Measurements from ENCODE around the gene NUAK1.

Gene NUAK1

DNA sequence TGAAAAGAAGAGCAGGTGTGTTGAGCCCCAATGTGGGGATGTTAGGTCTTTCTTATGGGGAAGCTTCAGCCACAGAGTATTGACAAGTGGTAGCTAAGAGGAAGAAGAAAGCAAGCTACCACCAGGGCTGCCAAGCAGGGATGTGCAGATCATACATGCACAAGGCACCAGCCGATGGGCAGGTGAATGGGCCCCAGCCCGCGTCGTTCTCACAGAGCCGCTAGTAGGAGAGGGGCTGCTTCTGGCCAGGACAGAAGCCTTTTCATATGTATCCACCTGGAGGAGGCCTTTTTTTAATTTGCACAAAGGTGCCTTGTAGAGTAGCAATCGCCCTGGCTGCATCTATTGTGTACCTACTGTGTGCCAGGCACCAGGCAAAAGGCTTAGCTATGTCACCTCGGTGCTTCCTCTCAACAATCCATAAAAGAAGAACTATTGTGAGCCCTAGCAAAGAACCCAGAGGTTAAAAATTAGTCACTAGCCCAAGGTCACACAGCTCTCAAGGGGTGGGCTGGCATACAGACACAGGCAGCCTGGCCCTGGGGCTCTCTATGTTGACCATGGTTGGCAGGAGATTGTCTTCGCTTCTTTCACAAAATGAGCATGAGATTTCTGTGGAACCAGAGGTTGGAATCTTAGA is 8.2 kb downstream of the NUAK1 start:
- no peak for DNase-seq (ENCODE audit: low read depth)

DNA sequence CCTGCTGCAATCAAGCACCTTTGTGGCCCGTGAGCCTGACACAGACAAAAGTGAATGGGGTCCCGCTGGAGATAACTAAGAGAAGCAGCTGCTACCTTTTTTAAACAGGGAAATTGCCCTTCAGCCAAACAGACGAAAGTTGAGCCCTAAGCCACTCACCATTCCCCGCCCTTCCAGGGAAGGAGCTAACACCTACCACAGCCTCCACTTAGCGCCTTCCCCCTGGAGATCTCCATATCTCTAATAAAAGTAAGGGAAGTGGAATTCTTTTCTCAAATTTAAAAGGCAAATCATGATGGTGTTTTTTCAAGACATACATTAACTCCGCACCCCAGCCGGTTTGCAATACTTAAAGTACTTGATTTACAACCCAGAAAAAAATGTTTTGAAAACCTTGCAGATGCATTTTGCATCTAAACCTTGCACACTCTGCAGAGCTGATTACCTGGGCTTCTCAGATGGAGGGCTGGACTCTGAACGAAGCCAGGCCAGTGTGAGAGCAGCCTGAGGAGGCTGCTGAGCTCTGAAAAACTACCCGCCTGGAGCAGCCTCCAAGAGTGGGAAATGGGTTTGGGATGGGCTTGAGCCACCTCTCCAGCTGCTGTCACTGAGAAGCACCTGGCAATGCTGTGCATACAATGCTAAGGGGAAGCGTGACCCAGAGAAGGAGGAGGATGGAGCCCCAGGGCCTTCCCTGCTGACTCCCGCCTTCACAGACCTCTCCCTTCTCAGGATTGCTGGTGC is 10.0 kb downstream of the NUAK1 start:
- DNase-seq (ENCODE audit: low read depth), result no peak

DNA sequence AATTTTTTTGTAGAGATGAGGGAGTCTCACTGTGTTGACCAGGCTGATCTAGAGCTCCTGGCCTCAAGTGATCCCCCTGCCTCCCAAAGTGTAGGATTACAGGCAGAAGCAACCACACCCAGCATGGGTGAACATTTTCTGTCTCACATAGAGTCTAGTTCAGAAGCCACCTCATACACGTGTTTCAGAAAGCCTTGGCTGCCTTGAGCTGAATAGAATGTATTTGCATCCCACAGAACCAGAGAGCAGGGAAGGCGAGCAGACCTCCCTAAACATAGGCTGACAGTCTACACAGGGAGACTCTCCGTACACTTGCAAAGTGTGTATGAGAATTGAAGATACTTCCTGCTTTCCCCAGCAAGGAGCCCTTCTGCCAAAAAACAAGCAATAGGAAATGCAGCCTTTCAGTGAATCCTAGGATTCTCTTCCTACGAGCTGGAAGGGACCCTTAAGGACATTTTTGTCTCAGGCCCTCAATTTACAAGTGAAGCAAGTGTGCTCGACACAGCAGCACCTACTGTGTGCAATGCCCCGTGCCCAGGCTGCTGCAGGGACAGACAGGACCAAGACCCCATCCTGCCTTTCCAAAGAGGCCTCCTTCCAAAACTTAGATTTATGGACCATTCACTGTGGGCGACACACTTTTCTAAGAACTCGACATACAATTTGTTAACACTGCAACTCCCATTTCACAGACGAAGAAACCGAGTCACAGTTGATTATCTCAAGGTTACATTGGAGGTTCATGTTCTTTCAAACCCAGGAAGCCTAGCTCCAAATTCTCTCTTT is 11.2 kb downstream of the NUAK1 start:
- no peak for DNase-seq (ENCODE audit: low read depth)

DNA sequence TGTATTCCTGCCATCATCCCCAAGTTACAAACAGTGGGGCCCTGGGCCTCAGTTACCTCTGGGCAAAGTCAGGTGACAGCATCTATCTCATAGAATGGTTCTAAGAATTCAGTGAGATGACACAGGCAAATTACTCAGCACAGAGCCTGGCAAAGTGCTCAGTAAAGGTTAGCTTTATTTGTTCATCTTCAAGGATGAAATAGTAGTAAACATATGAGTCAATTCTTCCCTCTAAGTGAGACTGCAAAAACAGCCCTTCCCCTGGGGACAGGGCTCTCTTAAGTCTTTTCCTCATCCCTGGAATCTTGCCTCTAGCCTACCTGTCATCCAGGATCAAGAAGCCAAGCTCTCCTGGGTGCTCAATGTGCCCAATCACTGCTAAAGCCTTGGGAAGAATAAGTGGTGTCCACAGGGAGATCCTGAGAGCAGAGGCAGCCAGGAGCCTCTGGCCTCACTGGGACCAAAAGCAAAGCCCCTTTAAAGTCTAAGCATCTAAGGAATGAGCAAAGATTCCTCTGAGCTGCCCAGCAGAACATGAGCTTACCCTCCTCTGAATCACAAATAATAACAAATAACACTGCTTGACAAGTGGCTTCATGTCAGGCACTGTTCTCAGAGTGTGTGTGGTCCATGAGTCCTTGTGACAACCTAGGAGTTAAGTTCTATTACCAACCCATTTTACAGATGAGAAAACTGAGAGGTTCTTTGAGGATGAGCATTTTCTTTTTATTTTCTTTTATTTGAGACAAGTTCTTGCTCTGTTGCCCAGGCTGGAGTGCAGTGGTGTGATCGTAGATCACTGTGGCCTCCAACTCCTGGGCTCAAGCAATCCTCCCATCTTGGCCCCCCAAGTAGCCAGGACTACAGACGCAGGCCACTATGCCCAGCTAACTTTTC is 12.1 kb downstream of the NUAK1 start:
- no peak for DNase-seq (ENCODE audit: low read depth)

DNA sequence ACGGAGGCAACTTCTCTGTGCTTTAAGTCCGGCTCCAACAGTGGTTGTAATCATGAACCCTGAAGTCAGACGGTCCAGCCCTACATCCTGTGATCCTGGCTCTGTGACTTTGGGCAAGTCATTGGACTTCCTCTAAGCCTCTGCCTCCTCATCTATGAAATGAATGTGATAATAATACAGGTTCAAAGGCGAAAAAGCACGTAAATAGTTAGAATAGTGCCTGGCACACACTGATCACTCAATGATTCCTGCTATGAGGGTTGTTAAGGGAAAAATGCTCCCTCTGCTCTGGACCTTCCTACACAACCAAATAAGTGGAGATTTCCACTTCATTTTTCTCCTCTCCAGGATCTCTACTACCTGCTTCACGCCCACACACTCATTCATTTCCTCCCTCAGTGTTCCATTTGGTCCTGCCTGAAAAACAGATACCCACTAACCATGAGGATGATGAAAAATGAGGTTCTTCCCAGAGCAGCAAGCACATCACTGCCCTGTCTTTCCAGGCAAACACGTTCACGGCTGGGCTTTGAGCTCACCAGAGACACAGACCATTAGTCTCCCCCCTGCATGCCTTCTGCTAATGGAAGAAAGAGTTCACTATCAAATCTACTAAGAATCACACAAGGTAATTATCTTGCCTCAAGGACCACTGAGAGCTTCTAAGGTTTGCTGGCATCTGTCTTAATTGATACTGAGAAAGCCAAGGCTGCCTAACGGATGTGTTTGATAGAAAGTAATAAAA is 13.2 kb downstream of the NUAK1 start:
- DNase-seq (ENCODE audit: low read depth), result no peak

DNA sequence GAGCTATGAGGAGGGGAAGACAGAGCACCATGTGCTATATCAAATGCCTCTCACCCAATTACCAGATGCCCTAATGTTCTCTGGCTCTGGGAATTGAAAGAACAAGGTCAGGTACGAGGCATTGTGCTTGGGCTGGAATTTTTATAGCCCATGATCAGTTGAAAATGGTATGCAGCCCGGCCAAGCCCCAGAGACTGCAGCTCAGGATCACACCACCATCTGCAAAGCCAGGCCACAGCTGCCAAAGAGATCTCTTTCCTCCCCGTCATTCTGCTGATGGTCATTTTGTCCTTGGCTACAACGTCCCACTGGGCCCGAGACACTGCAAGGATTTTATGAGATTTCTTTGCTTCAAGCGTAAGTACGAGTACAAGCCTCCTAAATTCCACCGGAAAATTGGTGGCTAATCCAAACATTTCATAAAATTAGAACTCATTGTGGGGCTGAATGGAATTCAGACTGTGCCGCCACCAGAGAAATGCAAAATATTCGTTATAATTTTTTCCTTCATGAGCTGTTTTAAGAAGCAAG is 15.1 kb downstream of the NUAK1 start:
- DNase-seq (ENCODE audit: low read depth), result no peak

DNA sequence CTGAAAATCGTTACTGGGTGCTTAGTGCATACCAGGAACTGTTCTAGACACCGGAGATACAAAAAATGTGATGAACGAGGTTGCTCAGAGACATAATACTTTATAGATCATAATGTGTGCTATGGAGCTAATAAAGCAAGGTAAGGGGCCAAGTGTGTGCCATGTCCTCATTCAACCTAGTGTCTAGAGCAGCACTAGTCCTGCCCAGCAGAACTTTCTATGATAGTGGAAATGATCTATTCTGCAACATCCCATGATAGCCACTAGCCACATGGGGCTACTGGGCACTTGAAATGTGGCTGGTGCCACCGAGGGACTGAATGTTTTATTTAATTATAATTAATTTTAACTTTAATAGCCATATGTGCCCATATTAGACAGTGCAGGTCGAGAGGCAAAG is 15.6 kb downstream of the NUAK1 start:
- no peak for DNase-seq (ENCODE audit: low read depth)

DNA sequence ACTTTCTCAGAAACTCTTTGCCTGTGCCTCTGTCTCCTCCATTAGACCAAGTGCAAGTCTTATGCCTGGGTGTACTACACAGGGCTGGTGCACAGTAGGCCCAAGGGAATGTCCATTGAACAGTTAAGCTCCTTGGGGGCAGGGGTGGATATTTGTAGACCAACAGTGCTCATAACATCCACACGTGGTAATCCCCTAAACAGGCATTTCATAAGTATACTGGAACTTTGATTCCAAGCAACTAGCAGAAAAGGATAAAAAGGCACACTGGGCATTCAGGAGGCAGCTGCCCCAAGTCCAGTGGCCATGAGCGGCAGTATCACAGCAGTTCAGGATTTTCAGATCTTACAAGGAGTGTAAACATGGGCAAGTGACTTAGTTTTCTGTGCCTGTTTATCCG is 16.8 kb downstream of the NUAK1 start:
- DNase-seq (ENCODE audit: low read depth), result no peak

DNA sequence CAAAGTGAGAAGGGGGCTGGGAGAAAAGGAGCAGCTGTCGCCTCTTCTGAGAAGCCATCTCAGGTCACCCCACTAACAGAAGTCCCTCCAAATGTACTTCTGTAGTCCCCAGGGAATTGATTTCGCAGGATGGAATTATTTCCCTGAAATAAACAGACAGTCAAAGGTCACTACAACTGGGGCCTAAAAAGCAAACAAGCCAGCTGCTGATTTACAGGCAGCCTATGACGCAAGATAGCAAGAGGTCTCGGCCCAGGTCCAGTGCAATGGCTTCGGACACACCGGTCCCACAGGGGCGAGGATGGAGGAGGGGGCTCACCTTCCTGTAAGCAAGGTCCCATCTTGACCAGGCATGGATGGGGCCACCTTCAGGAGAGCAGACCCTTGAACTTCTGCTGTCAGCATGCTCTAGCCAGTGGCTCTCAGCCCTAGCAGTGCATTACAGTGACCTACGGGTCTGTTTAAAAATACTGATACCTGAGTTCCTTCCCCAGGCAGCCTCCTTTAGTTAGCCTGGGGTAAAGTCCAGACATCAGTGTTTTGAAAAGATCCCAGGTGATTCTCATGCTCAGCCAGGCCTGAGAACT is 18.1 kb downstream of the NUAK1 start:
- no peak for DNase-seq (ENCODE audit: low read depth)

DNA sequence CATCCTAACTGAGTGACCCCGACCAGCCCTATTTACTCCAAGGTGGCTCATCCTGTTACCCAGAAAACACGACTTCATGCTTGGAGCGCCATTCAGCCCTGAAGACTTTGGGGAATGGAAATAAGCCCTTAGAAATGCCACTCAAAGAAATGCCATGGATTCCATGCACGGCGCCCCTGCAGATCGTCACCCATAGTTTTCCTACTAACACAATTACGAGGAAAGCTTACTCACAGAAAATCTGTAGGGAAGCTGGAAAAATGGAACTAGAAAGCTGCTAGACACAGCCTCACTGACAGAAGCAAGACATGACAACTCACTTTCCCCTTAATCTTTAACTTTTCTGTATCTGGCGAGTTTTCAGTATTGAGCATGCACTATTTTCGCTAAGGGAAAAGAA is 19.5 kb downstream of the NUAK1 start:
- no peak for DNase-seq (ENCODE audit: low read depth)

DNA sequence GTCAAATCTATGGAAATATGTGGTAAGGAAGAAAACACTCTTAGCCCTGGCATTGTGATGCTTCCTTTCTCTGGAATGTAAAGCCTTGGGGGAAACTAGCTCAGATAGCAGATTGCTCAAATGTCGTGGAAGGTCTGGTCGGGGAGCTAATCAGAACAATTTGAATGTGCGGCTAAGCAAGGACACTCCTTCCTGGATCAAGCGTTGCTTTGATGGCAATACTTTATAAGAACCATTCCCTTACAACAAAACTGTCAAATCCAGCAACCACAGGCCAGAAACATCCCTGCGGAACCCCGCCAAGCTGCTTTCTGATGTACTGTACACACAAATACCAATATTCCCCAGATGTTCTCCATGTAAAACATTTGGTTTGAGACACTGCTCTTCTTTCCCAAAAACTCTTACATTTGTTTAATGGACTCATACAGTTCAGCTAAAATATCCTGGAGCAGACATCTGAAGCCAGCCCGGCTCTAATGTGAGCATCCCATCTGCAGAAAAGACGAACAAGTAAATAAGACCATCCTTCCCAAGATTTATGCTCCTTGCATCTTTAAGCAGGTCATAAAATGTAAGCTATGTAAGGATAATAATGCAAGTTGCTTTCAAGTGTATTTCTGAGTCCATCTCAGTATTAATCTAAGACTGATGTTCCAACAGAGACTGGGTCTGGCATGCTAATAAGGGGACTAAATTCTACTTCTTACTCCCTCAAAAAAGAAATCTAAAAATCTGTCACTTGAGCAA is 20.2 kb downstream of the NUAK1 start:
- DNase-seq (ENCODE audit: low read depth), result no peak

DNA sequence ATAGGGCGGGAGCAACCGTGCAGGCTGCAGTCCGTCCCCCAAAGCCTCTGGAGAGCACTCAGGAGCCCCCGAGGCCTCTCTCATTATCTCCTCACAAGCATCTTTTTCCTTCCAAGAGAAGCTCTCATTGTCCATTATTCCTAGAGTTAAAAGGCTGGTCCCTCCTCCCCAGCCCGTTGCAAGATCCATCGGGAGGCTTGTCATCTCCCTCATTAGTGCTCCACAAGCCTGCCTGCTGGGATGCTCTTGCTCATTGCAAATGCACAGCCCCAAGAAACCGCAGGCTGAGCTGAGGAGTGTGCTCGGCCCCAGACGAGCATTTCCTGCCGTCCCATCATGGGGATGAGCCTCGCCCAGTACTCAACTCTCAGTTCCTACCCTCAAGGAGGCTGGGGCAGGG is 23.3 kb downstream of the NUAK1 start:
- DNase-seq (ENCODE audit: low read depth), result no peak

DNA sequence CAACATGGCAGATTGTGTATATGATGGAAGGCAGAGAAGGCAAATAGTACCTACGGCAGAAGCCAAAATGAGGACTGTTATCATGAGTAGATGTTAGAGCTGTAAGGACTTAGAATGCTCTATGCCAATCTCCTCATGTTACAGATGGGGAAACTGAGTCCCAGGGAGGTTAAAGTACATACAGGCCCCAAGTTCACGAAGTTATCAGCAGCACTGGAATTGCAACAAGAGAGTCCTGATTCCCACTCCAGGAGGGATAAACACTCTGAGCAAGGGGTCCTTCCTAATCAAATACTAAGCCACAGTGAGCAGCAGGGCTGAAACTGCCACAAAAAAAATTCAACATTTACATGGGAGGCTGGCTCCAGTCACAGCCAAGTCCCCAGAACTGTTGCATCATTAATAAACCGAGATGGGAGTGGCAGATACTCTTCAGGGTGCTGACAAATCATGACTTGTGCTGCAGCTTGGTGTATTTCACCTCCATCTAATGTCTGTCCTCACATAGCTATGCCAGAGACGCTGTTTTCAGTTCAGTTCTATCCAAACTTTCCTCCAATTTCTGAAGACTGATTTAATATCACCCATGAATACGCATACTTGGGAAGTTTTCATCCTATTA is 24.2 kb downstream of the NUAK1 start:
- DNase-seq (ENCODE audit: low read depth), result no peak

DNA sequence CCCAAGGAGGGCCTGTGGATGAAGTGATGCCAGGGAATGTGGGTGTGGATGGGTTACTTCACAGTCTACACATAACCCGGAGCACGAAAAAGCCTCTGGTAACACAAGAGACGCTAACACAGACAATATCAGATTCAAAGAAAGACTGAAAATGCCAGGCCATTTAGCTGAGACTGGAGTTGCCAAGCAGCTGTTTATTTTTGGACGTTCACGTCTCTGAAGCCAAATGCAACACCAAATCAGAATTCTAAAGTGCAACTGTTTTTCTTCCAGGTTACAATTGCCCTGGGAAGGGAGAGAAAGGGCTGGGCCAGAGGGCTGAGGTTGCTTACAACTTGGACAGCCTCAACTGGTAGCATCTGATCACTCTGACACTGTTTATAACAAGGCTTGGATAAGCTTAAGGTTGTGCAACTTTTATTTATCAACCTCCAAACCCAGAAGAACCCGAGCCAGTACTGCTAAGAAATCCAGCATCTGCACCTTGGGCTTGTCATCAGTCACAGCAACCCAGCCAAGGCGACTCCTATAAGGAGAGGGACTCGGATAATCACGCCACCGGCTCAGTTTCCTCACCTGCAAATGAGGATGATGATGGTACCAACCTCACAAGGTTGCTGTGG is 24.8 kb downstream of the NUAK1 start:
- DNase-seq (ENCODE audit: low read depth), result no peak

DNA sequence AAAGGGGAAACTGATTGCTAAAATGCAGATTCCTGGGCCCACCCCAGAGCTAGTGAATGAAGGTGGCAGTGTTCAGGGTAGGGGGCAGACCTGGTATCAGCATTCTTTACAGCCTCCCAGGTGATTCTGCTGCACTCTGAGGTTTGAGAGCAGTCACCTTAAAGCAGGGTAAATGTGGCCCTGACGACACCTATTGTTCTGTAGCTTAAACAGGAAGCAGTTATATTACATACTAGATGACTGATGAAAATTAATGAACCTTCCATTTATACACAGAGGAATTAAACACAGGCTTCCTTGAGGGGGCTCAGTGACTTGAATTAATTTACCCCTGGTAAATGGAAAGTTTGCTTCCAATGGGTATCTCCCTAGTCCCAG is 25.3 kb downstream of the NUAK1 start:
- DNase-seq (ENCODE audit: low read depth), result no peak

DNA sequence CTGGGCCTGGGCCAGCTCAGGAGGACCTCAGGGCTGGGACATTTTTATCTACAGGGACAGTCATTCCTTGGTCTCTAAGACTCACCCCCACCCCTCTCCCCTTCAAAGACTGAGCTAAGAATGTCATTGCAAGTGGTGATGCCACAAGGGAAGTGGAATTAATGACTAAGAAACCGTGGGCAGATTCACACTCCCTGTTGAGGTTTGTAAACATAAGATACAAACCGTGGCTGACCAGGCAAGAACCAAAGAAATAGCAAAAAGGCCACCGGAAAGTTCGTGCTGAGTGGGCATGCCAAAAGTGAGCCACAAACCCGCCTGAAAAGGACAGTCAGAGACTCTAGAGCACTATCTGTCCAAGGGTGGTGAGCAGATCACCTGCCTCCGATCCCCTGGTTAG is 25.7 kb downstream of the NUAK1 start:
- no peak for DNase-seq (ENCODE audit: low read depth)

DNA sequence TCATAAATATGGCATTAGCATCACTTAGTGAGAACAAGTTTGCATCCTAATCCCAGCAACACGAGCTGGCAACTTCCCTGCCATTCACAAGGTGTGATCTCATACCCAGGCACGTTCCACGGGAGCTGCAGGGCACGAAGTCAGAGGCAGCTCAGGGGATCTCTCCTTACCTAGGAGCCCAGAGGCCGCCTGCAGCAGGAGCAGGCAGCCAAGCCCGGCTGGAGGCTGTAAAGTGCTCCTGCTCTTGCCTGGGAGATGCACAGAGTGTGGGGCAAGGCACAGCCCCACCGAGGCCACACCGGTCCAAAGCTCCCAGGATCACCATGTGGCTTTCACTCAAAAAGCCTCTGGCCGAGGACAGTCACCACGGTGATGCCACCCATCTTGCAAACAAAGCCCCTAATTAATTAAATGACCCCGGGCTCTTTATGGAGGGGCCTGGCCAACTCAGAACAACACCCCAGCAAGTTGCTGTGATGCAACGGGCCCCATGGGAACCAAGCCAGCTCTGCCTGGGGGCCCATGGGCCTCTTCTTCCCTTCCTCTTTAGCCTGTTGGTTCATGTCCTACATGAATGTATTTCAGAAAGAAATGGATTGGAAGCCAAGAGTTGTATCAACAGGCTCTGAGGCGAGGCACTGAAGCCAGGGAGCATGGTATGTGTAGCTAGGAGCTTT is 26.5 kb downstream of the NUAK1 start:
- DNase-seq (ENCODE audit: low read depth), result no peak

DNA sequence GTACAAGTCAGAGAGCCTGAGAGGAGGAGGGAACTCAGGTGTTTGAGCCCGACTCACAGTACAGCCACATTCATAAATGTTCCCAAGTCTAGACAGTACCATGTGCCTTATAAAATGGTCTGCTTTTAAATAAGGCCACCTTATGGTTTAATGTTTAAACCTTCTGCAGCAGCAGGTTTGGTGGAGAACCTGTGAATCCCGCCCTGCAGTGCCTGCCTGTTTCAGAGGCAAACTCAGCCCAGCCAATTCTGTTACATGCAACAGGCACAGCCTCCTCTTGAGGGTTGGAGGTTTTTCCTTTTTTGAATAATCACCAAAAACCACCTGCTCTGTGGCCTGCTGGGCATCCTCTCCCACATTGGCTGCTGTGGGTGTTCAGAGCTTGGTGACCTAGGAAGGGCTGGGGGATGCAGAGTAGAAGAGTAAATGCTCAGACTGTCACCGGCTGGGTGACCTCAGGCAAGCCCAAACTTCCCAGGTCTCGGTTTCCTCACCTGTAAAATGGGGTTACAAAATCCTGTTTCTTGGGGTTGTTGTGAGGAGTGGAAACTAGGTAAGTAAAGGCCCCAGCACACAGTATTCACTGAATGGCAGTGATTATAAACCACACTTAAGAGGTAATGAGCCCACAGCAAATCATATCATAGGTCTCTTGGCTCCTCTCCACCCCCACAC is 28.0 kb downstream of the NUAK1 start:
- DNase-seq (ENCODE audit: low read depth), result no peak

Measured in T-helper 22 cell (primary cell).